GM19467 (cell line): ENCODE data around the gene DNAL4.
A peak's percentile ranks its signal among the peaks of the same experiment; 100 is the strongest.

Source experiments
- ATAC-seq: cut with Tn5 transposase; IDR thresholded peaks from one replicate; pipeline ENCODE4 v1.9.1; 2021; ENCODE audit warnings: mild to moderate bottlenecking, moderate library complexity; ENCODE audit not compliant: unreplicated experiment

Gene DNAL4, protein sequence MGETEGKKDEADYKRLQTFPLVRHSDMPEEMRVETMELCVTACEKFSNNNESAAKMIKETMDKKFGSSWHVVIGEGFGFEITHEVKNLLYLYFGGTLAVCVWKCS

DNA sequence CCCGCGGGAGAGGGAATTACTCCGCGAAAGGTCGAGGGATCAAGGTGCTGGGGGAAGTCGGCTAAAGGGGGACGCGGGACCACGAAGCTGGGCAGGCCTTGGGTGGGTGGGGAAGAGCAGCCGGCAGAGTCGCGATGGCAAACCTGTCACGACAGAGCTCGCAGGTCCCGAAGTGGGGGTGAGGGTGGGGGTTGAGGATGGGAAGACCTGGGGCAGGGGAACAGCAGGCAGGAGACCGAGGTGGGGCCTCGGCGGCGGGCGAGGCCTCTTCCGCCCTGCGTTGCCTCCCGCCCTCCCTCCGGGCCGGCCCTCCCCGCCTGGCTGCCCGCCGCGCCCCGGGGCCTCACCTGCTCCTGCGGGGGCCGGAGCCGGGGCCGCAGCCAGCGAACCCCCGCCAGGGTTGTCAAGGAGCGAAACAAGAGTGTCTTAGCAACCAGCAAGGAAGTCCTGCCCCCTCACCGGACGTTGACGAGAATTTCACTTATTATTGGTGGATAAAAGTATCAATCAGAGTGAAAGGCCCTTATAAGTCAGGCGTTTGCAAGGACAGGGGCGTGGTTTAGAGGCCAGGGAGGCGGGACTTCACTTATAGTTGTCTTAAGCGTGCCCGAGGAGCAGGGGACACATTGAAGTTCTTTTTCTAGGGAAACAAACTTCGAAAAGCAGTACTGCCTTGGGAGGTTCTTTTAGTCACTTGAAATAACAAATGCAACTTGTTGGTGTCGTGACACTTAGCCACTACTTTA is at the start of gene DNAL4:
DNAL4 (minus strand) TSS at position 423 of the 746 bp plus-strand sequence. CDS start 11,412 bp downstream, outside the sequence.
- ATAC-seq: peak; percentile 92

DNA sequence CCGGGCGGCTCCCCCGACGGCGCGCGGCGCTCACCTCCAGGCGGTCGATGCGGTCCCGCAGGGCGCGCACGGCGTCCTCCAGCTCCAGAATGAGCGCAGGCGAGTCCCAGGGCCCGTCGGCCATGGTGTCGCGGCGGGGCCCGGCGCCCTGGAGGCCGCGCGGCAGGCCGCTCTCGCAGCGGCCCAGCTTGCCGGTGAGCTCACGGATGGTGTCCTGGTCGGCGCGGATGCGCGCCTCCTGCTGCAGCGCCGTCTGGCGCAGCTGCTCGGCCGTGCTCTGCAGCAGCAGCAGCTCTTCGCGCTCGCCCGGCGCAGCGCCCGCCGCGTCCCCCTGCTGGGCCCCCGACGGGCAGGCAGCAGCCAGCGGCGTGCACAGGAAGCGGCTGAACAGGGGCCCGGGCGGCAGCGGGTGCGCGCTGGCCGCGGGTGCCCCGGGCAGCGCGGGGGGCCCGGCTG is 49.3 kb upstream of the DNAL4 start:
- no peak for ATAC-seq

DNA sequence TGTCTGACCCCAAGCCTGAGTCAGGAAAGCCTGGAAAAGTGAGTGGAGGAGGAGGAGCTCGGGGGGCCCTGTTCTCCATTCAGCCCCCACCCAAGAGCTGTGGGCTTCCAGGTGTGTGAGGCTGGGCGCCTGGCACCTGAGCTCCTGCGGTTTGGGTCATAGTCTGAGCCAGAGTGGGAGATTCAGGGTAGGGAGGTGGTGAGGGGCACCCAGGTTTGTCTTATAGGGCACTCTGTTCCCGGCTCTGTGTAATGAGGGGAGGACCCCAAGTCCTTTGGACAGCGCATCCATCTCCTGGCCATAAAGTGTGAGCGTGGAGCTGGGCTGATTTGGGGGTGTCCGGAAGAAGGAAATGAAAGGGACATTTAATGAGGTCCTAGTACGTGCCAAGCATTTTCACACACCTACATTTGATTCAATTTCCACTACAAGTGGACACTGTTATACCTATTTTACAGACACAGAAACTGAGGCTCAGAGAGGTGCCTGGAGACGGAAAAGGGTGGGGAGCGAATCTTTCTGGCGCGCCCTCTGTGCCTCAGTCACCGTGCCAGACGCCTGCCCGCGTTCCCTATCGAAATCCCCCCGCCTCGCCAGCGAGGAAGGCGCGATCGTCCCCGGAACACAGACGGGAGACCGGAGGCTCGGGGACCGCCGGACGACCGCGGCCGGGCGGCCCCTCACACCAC is 48.7 kb upstream of the DNAL4 start:
- ATAC-seq: no peak

DNA sequence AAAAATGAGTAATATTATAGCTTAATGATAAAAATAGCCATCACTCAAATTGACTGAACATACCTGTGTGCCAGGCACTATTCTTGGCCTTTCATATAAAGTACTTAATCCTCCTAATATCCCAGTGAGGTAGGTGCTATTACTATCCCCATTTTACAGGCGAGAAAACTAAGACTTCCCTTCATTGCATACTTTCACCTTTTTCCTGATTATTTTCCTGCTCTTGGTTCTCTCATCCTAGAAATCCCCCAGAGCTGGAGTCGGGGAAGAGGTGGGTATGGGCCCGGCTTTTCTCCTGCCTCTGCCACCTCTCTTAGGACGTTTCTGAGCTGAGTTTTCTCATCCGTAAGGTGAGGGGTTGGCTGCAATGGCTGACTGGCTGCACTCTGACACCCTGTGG is 47.7 kb upstream of the DNAL4 start:
- ATAC-seq: no peak

DNA sequence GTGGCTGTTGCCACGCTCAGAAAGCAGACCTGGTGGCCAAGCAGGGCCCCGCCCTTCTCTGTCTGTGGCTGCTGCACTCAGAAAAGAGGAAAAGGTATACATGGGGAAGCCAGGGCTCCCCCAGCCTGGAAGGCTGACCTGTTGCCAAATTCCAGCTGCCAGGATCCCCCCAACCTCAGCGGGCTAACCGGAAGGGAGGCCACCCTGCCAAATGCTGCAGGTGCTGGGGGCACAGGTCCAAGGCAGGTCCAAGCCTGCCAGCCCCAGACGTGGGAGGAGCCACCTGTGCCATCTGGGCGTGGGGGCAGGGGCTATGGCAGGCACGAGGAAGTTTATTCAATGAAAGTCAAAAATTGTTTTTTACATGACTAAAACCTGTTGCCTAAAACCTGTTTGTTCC is 47.3 kb upstream of the DNAL4 start:
- no peak for ATAC-seq

DNA sequence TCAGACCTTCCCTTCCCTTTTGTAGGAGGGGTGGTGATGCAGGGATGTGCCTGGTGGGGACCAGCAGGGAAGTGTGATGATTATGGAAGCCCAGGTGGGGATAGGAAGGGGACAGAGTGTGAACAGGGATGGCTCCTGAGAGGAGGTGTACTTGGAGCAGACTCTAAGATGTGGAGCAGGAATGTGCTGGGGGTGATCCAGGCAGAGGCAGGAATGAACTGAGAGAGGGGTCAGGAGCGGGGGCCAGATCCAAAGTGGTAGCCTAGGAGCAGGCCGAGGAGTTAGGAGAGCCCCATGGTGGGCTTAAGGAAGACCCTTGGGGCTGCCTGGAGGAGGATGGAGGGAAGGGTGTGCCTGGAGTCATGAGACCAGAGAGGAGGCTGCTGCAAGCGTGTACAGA is 46.2 kb upstream of the DNAL4 start:
- ATAC-seq: no peak

DNA sequence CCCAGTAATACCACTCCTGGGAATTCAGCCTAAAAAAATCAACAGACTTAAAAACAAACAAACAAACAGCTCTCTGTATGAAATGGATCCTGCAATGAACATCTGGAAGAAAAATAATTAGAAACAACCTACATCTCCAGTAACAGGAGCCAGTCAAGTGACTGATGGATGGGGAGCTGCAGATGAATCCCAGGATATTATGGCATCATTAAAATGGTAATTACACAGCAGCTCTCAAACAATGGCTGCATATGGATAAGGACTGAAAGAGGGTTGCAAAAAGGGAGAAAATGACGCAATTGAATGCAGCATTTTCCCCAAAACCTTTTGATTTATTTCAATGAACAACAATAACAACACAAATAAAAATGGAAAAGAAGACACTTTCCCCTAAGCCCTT is 45.7 kb upstream of the DNAL4 start:
- no peak for ATAC-seq

DNA sequence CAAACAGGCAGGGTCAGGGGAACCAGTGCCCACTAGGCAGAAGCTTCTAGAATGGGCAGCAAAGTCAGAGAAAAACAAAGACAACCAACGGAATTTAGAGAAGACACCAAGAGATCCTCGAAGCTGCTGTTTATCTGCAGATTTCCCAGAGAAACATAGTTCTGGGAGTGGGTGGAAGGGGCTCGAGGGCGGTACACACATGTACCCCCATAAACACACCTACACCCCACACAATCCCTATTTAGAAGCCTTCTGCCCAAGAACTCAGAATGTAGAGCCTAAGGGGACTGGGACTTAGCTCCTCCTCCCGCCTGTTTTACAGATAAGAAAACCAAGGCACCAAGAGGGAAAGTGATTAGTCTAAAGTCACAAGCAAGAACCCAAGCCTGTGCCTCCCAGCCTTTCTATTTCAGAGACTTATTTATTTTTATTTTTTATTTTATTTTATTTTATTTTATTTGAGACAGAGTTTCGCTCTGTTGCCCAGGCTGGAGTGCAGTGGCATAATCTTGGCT is 43.5 kb upstream of the DNAL4 start:
- no peak for ATAC-seq

DNA sequence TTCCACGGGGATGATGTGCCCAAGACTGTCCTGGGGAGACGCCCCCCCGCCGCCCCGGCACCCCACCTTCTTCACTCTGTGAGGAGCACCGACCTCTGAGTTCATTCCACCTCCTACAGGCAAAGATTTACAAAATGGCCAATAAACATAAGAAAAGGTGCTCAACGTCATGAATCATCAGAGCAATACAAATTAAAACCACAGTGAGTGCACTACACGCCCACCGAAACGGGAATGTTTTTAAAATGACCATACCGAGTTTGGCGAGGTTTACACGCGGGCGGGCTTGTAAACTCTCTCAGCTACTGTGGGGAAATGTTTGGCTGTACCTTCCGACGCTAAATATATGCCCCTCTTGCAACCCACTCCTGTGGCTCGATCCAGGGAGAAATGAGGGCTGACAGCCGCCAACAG is 42.0 kb upstream of the DNAL4 start:
- ATAC-seq: no peak

DNA sequence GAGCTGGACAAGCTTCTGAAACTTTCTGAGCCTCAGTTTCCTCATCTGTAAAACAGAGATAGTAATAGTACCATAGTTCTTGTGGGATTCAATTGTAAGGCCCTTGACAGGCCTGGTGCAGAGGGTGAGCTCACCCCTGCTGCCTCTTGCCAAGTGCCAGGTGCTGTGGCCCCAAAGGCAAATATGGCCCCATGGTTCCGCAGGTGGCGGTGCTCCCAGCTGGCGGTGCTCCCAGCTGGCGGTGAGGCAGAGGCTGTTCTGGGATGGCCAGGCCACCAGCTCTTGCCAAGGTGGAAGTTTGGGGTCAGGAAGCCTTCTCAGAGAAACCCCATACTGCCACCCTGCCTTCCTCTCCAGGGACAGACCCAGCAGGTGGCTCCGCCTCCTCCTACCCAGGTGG is 41.0 kb upstream of the DNAL4 start:
- ATAC-seq: no peak

DNA sequence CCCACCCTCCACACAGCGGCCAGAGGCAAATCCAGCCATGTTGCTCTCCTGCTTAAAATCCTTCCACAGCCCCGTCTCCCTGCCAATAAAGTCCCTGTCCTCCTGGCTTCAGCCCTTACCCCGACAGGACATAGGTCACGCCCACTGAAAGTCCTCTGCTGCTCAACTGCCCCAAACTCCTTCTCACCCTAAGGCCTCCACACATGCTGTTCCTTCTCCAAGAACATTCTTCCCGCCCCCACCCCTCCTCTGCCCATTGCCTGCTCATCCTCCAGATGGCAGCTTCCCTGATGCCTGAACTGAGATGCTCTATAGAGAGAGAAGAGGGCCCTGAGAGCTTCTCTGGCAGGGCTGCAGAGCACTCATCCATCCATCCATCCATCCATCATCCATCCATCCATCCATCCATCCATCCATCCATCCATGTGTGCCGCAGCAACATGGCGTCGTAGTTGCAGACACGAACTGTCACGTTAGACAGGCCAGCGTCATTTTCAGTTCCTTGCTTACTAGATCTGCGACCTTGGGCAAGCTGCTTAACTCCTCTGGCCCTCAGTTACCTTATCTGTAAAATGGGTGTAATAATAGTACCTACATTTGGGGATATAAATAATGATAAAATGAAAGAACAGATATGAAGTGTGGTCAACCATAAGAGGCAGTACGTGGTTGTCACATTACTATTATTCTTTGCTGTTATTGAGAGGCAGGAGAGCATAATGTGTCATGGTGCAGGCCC is 40.4 kb upstream of the DNAL4 start:
- ATAC-seq: no peak

DNA sequence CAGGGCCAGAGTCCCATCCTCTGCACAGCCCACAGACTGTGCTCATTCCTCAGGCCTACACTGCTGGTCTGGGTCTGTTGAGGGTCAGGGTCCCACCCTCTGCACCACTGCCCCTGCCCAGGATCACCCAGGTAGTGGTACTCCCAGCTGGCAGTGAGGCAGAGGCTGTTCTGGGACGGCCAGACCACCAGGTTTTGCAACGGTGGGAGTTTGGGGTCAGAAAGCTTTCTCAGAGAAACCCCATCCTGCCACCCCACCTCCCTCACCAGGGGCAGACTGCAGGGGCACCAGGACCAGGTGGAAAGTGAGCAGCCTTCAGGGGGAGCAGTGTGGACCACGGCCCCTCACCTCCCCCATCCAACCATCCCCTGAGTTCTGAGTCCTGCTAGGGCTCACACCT is 39.1 kb upstream of the DNAL4 start:
- ATAC-seq: no peak

DNA sequence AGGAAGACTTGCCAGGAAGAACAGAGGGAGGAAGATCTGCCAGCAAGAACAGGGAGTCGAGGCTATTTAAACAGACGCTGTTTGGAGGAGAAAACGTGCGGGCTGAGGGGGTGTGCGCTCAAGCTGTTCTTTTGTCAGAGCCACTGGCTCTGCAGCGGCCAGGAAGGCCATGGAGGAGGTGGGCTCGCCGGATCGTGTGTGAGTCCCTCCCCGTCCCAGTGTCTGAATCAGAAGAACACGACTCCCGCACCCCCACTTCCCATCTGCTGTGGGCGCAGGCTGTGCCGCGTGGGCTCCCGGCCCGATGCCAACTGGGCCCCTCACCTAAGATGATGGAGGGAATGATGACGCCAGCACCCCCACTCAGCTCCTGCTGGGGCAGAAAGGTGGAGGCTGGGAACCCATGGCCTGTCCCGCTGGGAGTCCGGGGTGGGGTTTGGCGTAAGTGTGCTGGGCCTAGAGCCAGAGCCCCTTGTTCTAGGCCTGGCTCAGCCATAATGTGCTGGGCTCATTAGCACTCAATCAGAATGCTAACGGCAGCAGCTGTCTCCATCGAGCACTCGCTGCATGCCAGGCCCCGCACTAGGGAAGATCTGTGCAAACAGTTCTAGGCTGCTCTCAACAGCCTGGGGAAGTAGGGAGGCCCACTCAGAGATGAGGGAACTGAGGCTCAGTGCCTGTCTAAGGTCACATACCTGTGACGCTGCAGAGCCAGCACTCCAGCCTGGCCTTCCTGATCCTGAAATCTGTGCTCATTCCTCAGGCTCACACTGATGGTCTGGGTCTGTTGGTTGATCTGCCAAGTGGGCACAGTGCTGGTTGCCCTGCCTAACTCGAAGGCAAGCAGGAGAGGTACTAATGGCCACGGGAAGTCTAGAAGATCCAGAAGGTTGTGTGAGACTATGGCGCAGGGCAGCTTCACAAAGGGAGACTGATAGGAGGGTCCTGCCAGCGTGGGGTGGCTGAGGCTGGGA is 38.3 kb upstream of the DNAL4 start:
- no peak for ATAC-seq

DNA sequence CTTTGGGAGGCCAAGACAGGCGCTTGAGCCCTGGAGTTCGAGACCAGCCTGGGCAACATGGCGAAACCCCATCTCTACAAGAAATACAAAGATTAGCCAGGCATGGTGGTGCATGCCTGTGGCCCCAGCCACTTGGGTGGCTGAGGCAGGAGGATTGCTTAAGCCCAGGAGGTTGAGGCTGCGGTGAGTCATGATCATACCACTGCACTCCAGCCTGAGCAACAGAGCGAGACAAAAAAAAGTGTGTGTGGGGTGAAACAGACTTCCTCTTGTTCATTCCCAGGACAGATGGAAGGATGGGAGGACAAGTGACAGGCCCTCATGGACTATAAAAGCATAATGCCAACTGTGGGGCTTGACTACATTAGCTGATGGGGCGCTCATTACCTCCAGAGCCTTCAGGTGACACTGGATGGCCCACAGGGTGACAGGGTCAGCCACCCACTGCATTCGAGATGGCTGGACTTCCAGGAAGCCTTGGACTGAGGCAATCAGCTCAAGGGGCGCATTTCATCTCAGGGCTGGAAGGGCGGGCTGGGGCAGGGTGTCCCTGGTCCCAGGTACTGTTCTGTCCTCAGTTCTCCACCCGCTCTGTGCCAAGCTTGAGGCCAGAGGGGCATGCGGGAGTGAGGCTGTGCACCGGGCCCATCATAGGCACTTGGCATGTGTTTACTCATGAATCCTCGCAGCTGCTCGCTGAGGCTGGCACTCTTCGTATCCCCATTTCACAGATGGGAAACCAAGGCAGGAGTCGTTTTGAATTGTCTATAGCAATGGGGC is 37.4 kb upstream of the DNAL4 start:
- no peak for ATAC-seq

DNA sequence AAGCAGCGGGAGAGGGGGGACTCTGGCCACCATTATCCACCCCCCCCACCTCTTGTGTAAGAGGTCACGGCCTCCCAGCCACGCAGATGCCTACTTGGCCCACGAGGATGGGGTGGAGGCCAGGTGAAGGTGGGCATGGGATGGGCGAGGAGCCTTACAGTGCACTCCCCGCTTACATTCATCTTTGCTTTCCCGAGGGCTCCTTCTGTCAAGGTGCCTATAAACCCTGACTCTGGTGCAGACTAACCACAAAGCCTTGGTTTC is 36.8 kb upstream of the DNAL4 start:
- no peak for ATAC-seq

DNA sequence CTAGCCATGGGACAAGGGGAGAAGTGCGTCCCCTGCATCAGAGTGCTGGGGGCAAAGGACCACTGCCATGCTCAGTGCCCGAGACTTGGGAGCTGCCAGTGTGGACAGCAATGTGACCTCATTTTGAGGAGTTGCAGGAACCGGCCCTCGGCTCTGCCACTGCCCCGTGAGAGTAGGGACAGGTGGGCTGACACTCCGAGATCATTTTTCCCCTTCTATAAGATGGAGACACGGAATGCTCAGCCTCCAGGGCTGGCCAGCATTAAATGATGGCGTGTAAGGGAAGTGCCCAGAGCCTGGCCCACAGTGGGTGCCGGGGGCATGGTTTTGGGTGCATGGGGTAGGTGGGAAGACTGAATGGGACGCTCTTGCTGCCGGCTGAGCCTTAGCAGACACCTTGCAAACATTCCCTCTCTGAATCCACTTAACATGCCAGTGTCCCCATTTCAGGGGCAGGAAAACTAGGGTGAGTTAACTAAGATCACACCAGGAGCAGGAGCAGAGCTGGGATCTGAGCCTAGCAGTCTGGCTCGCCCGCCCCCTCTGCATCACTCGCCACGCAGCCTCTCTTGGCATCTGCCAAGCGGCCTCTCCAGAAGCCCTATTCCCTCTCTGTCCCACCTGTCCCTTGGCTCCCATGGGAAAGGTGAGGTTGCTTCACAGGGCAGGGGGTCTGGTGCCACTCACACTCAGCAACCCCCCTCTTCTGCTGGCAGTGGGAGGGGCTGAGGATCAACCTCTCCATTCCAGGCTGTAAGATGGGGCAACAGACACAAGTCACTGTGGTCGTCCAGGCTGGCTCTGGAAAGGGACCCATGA is 36.3 kb upstream of the DNAL4 start:
- no peak for ATAC-seq

DNA sequence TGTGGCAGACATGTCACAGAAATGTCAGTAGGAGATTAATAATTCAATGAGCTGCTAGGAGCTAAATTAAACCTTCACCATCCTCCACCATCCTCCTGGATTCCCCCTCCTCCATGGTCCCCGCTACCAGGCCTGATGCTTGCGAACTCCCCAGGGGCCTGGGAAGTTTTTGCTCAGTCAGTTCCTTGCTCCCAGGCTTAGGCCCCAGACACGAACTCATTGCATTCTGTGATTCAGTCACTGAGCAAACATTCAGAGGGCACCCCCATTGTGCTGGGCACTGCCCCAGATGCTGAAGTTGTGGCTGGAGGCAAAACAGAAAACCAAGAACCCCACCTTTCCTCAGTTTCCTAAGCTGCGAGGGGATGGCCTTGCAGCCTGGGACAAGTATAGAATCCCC is 35.5 kb upstream of the DNAL4 start:
- ATAC-seq: no peak

DNA sequence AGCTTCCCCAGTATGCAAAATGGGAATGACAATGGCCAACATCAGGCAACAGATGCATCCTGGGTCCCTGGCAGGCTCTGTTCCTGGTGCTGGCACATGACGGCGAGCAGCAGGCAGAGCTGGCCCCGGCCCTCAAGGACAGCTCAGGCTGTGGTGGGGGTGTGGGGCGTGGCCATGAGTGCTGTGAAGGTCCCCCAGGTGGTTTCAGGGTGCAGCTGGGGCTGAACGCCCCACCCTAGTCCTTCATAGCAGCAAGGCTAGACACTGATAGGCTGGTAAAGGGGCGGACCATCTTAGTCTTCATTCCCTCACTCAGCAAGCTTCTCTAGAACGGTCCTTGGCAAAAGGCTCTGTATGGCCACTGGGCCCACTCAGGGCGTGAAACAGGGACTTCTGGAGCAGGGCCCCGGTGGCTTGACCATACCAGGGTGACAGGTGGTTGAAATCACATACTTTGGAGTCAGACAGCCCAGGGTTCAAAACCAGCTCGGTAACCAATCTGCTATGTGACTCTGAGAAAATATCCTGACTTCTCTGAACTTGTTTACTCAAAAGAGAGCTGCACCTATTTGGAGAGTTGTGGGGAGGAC is 34.8 kb upstream of the DNAL4 start:
- no peak for ATAC-seq
